MG63 (cell line): ENCODE measurements around the gene CFAP45. TPM values are rescaled to one million over a fixed set of nuclear protein-coding genes. Genes with fewer than 3 reads are reported as not detected.

ENCODE experiments used
- DNase-seq: peaks from one replicate; pipeline ENCODE4 v3.0.0-alpha.2; 2020
- H3K27me3 ChIP-seq: fragments of 250-450 bp; sonication (Bioruptor Pico); 2 replicates; pipeline ENCODE4 v1.5.1; 2020; ENCODE audit warnings: mild to moderate bottlenecking, moderate library complexity
- H3K36me3 ChIP-seq: fragments of 250-450 bp; sonication (Bioruptor Pico); 2 replicates; pipeline ENCODE4 v1.5.1; 2020; ENCODE audit warnings: mild to moderate bottlenecking, moderate library complexity
- H3K4me3 ChIP-seq: fragments of 250-450 bp; sonication (Bioruptor Pico); 2 replicates; pipeline ENCODE4 v1.5.1; 2020; ENCODE audit warnings: mild to moderate bottlenecking, moderate library complexity
- H3K9me3 ChIP-seq: fragments of 250-450 bp; sonication (Bioruptor Pico); 2 replicates; pipeline ENCODE4 v1.5.1; 2020; ENCODE audit warnings: mild to moderate bottlenecking, moderate library complexity
- total RNA-seq: library from RNA; depleted of rRNA; stranded (reverse); fragments of >200 nt; shearing (Covaris generic); gene quantifications from 2 replicates; pipeline ENCODE4 v1.2.3, GENCODE V29; 2014; ENCODE audit warnings: low replicate concordance

CFAP45 gene
- total RNA-seq, 1 experiment from 2014 or later = 0.10 TPM

DNA sequence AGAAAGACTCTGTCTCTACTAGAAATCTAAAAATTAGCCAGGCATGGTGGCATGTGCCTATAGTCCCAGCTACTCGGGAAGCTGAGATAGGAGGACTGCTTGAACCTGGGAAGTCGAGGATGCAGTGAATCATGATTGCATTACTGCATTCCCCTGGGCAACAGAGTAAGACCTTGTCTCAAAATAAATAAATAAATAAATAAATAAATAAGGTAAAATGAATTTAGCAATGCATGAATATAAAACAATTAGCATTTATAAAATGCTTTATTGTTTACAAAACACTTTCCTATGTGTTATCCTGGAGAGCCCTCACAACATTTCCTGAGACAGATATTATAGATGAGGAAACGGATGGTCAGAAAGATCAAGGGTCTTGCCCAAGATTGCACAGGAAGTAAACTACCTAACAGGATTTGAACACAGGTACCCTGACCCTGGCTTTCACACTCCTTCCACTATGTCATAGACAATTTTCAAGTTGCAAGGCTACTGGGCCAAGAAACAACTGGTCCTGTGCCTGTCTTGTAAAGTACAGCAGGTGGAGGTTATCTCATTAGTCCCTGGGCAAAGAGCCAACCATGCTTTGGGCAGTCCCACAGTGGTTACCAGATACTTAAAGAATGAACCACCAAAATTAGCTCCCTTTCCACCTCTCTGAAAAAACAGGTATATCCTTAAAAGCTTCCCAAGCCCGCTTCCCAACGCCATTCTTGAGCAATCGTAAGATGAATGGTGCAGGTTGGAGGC is 22.1 kb downstream of the CFAP45 start:
- no peaks in the 10 kb centered on the region; the same call in 1 of the 2 replicates for H3K36me3 ChIP-seq
- no peaks in the 10 kb centered on the region for H3K9me3 ChIP-seq
- H3K27me3 ChIP-seq = no peaks in the 10 kb centered on the region
- DNase-seq = no peak
- H3K4me3 ChIP-seq = no peak overlapping the region

GRCh38 chr1:159873530-159874143 is 26.3 kb downstream of the CFAP45 start:
- no peak for DNase-seq
- H3K4me3 ChIP-seq = no peak overlapping the region
- H3K27me3 ChIP-seq = no peaks in the 10 kb centered on the region
- H3K36me3 ChIP-seq = no peaks in the 10 kb centered on the region
- H3K9me3 ChIP-seq = no peaks in the 10 kb centered on the region

GRCh38 chr1:159872891-159873290 is 27.1 kb downstream of the CFAP45 start:
- Histone ChIP-seq H3K4me3 (no peak overlapping the region), H3K27me3 (no peaks in the 10 kb centered on the region), H3K9me3 (no peaks in the 10 kb centered on the region), H3K36me3 (no peaks in the 10 kb centered on the region)
- DNase-seq = no peak

GRCh38 chr1:159870704-159871103 is 29.3 kb downstream of the CFAP45 start:
- Histone ChIP-seq H3K36me3 (no peaks in the 10 kb centered on the region), H3K9me3 (no peaks in the 10 kb centered on the region), H3K27me3 (no peaks in the 10 kb centered on the region), H3K4me3 (no peak overlapping the region)
- DNase-seq = no peak

GRCh38 chr1:159869607-159870006 is 30.4 kb downstream of the CFAP45 start:
- no peak overlapping the region for H3K4me3 ChIP-seq
- no peaks in the 10 kb centered on the region for H3K36me3 ChIP-seq
- DNase-seq = no peak
- H3K27me3 ChIP-seq = no peaks in the 10 kb centered on the region
- no peaks in the 10 kb centered on the region for H3K9me3 ChIP-seq

- no peak overlapping the region for H3K4me3 ChIP-seq
- no peaks in the 10 kb centered on the region for H3K36me3 ChIP-seq
- H3K27me3 ChIP-seq = no peaks in the 10 kb centered on the region
- H3K9me3 ChIP-seq = no peaks in the 10 kb centered on the region
- peak; percentile 79 for DNase-seq
Measured at GRCh38 chr1:159869173-159869572, 30.8 kb downstream of the CFAP45 start.

- H3K9me3 ChIP-seq = no peaks in the 10 kb centered on the region
- no peak for DNase-seq
- H3K27me3 ChIP-seq = no peaks in the 10 kb centered on the region
- no peak overlapping the region for H3K4me3 ChIP-seq
- no peaks in the 10 kb centered on the region for H3K36me3 ChIP-seq
Measured at GRCh38 chr1:159868766-159869165, 31.2 kb downstream of the CFAP45 start.

- H3K9me3 ChIP-seq = no peaks in the 10 kb centered on the region
- H3K27me3 ChIP-seq = no peaks in the 10 kb centered on the region
- H3K36me3 ChIP-seq = no peaks in the 10 kb centered on the region
- no peak overlapping the region for H3K4me3 ChIP-seq
- no peak for DNase-seq
Measured at GRCh38 chr1:159867664-159868026, 32.3 kb downstream of the CFAP45 start.

DNA sequence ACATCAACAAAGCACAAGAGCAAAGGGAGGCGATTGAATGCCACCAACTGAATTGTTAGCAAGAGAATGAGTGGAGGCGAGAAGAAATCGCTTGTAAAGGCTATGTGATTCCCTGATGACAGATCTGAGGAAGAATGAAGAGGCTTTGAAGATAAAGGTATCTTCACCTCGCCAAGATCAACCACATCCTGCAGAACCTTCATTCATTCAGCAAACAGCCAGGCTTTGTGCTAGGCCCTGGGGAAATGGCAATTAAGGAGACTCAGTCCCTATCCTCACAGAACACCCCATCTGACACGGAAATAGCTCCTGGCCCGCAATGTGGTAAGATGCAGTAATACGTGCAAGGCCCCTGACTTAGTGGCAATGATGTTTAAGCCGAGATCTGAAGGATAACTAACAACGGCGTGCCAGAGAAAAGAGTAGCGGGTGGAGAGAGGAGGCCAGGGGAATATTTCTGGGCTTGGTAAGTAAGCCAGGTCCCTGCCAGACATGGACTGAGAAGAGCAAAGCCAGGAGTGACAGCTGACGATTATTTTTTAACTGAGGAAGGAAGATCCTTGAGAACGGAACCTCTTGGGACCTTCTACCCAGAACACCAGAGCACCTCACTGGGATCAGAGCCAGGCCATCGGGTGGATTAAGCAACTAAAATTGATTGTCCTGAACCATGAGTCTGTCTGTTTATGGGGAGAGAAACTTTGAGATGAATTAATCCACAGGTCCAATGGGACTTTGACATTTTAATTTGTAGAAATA is 32.9 kb downstream of the CFAP45 start:
- Histone ChIP-seq H3K27me3 (no peaks in the 10 kb centered on the region), H3K9me3 (no peaks in the 10 kb centered on the region), H3K36me3 (no peaks in the 10 kb centered on the region), H3K4me3 (no peak overlapping the region)
- no peak for DNase-seq

- no peaks in the 10 kb centered on the region for H3K36me3 ChIP-seq
- no peaks in the 10 kb centered on the region for H3K9me3 ChIP-seq
- DNase-seq = peak; percentile 58
- H3K4me3 ChIP-seq = no peak overlapping the region
- no peaks in the 10 kb centered on the region for H3K27me3 ChIP-seq
Measured at GRCh38 chr1:159866066-159866465, 33.9 kb downstream of the CFAP45 start.

GRCh38 chr1:159864262-159864661 is 35.7 kb downstream of the CFAP45 start:
- no peak for DNase-seq
- H3K36me3 ChIP-seq = no peaks in the 10 kb centered on the region
- H3K27me3 ChIP-seq = no peaks in the 10 kb centered on the region
- H3K4me3 ChIP-seq = no peak overlapping the region
- H3K9me3 ChIP-seq = no peaks in the 10 kb centered on the region

- no peak within 1 kb of the TSS for H3K4me3 ChIP-seq
- no peak for DNase-seq
- H3K27me3 ChIP-seq = no peaks in the 10 kb centered on the region
- H3K36me3 ChIP-seq = no peaks in the 10 kb centered on the region
- H3K9me3 ChIP-seq = no peaks in the 10 kb centered on the region
Measured at GRCh38 chr1:159862557-159862956, 37.4 kb downstream of the CFAP45 start, which contains the start of gene VSIG8. VSIG8 (minus strand) TSS chr1:159862657; CDS start chr1:159862521, 136 bp downstream.

GRCh38 chr1:159862031-159862430 is 37.9 kb downstream of the CFAP45 start:
- H3K4me3 ChIP-seq = no peak overlapping the region
- no peaks in the 10 kb centered on the region for H3K27me3 ChIP-seq
- no peak for DNase-seq
- H3K9me3 ChIP-seq = no peaks in the 10 kb centered on the region
- H3K36me3 ChIP-seq = no peaks in the 10 kb centered on the region

DNA sequence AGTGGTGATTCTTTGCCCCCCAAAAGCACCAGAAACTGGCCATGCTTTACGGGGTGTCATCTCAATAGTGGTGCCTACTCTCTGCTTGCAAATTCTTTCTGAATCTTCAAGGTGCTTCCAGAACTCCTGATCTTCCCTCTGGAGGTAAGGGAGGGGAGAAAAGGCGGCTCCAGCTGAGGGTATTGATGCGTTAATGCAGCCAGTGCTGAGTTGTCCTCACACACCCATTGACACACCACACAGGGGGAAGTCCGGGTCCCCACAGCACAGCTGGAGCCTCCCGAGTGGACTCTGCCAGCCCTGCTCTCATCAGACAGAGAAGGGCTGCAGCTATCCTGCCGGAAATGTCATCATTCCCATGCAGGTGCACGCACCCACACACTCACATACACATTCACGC is 38.7 kb downstream of the CFAP45 start:
- Histone ChIP-seq H3K27me3 (no peaks in the 10 kb centered on the region), H3K36me3 (no peaks in the 10 kb centered on the region), H3K4me3 (no peak overlapping the region), H3K9me3 (no peaks in the 10 kb centered on the region)
- no peak for DNase-seq

- Histone ChIP-seq H3K27me3 (no peaks in the 10 kb centered on the region), H3K36me3 (no peaks in the 10 kb centered on the region), H3K4me3 (no peak overlapping the region), H3K9me3 (no peaks in the 10 kb centered on the region)
- DNase-seq = peak; percentile 72
Measured at GRCh38 chr1:159860456-159860855, 39.5 kb downstream of the CFAP45 start.

GRCh38 chr1:159859767-159860322 is 40.1 kb downstream of the CFAP45 start:
- Histone ChIP-seq H3K36me3 (no peaks in the 10 kb centered on the region), H3K27me3 (no peaks in the 10 kb centered on the region), H3K4me3 (no peak overlapping the region), H3K9me3 (no peaks in the 10 kb centered on the region)
- DNase-seq = no peak

- H3K27me3 ChIP-seq = no peaks in the 10 kb centered on the region
- H3K4me3 ChIP-seq = no peak overlapping the region
- no peak for DNase-seq
- H3K36me3 ChIP-seq = no peaks in the 10 kb centered on the region
- no peaks in the 10 kb centered on the region for H3K9me3 ChIP-seq
Measured at GRCh38 chr1:159857889-159858288, 42.1 kb downstream of the CFAP45 start.
